Lung microvascular endothelial cell (primary cell): ENCODE measurements around the gene MAGEB6. TPM values are rescaled to one million over a fixed set of nuclear protein-coding genes. Genes with fewer than 3 reads are reported as not detected.
"Not testable (repeated sequence)": the region's sequence is repeated elsewhere in the genome, so short reads cannot be mapped to it uniquely, and the experiment has no call there.

Source experiments
- DNase-seq, 2 donors: peaks; one replicate each; pipeline versions ENCODE4 v3.0.0 to v3.0.0-alpha.2; 2010; ENCODE audit warnings: low read depth in 2 of 2
- total RNA-seq: library from RNA; depleted of rRNA; stranded (reverse); fragments of >200 nt; gene quantifications from 2 replicates; pipeline ENCODE4 v1.2.1, GENCODE V29; 2014

MAGEB6 gene
- not detected in 2 replicates for total RNA-seq

GRCh38 chrX:26192204-26192603 is at the start of gene MAGEB6:
Gene MAGEB6, plus strand, starts transcription at chrX:26192440. Its CDS starts 1,407 bp downstream, at chrX:26193847.
- DNase-seq = no peak

- DNase-seq = no peak
Observed at GRCh38 chrX:26146024-26146423, 46.2 kb upstream of the MAGEB6 start.

- no peak for DNase-seq
Observed at GRCh38 chrX:26160301-26160700, 31.9 kb upstream of the MAGEB6 start, which contains the start of gene MAGEB6B. Gene MAGEB6B, plus strand, starts transcription at chrX:26160601. Its CDS starts 0 bp downstream, at chrX:26160601.

- DNase-seq = peak in 1 of 2 donors; percentile 59
Observed at GRCh38 chrX:26203561-26203960, 11.3 kb downstream of the MAGEB6 start.

- DNase-seq = not testable (repeated sequence)
Observed at GRCh38 chrX:26204717-26205116, 12.5 kb downstream of the MAGEB6 start.

GRCh38 chrX:26208012-26208411 is 15.8 kb downstream of the MAGEB6 start:
- no peak for DNase-seq

- DNase-seq = no peak
Observed at GRCh38 chrX:26215869-26216268, 23.6 kb downstream of the MAGEB6 start, which contains the start of gene MAGEB5. Gene MAGEB5, plus strand, starts transcription at chrX:26216169. Its CDS starts 1,133 bp downstream, at chrX:26217302.

GRCh38 chrX:26219351-26219750 is 27.1 kb downstream of the MAGEB6 start:
- DNase-seq = no peak

GRCh38 chrX:26234177-26234576 is 41.9 kb downstream of the MAGEB6 start:
- DNase-seq = no peak

Other genes starting within 250 kb of the MAGEB6 start
- gene MAGEB18, start 54.1 kb upstream of the MAGEB6 start, total RNA-seq = not detected in 2 replicates
- not detected in 2 replicates for gene MAGEB6B, start 31.8 kb upstream of the MAGEB6 start, total RNA-seq
- gene MAGEB5, start 23.7 kb downstream of the MAGEB6 start, total RNA-seq = not detected in 2 replicates